HG03469 (cell line): ENCODE data around the gene CLEC10A.
"Not testable (repeated sequence)": the region's sequence is repeated elsewhere in the genome, so short reads cannot be mapped to it uniquely, and the experiment has no call there.

Experiments used
- ATAC-seq: cut with Tn5 transposase; IDR thresholded peaks from one replicate; pipeline ENCODE4 v1.9.1; 2021; ENCODE audit warnings: mild to moderate bottlenecking, moderate library complexity, moderate number of reproducible peaks; ENCODE audit not compliant: unreplicated experiment

Gene CLEC10A

GRCh38 chr17:7109461-7110322, 29.6 kb upstream of the CLEC10A start:
- ATAC-seq = no peak

- no peak for ATAC-seq
Measured at GRCh38 chr17:7108981-7109380, 28.9 kb upstream of the CLEC10A start.

GRCh38 chr17:7108560-7108925, 28.5 kb upstream of the CLEC10A start:
- no peak for ATAC-seq

GRCh38 chr17:7107795-7108559, 27.9 kb upstream of the CLEC10A start:
- ATAC-seq = no peak

- no peak for ATAC-seq
Measured at GRCh38 chr17:7107012-7107754, 27.1 kb upstream of the CLEC10A start.

- no peak for ATAC-seq
Measured at GRCh38 chr17:7102421-7102820, 22.4 kb upstream of the CLEC10A start.

GRCh38 chr17:7101531-7101930, 21.5 kb upstream of the CLEC10A start:
- ATAC-seq = no peak

- not testable (repeated sequence) for ATAC-seq
Measured at GRCh38 chr17:7100641-7101379, 20.8 kb upstream of the CLEC10A start.

- ATAC-seq = no peak
Measured at GRCh38 chr17:7098802-7099459, 18.9 kb upstream of the CLEC10A start.

GRCh38 chr17:7097940-7098339, 17.9 kb upstream of the CLEC10A start:
- no peak for ATAC-seq

- ATAC-seq = no peak
Measured at GRCh38 chr17:7095625-7096024, 15.6 kb upstream of the CLEC10A start.

- no peak for ATAC-seq
Measured at GRCh38 chr17:7094652-7095019, 14.6 kb upstream of the CLEC10A start.

- ATAC-seq = not testable (repeated sequence)
Measured at GRCh38 chr17:7091311-7092005, 11.4 kb upstream of the CLEC10A start.

- not testable (repeated sequence) for ATAC-seq
Measured at GRCh38 chr17:7089570-7089969, 9.5 kb upstream of the CLEC10A start.

- not testable (repeated sequence) for ATAC-seq
Measured at GRCh38 chr17:7088442-7088841, 8.4 kb upstream of the CLEC10A start.

- ATAC-seq = no peak
Measured at GRCh38 chr17:7084088-7084487, 4.0 kb upstream of the CLEC10A start.

- ATAC-seq = no peak
Measured at GRCh38 chr17:7083592-7083991, 3.5 kb upstream of the CLEC10A start.

- no peak for ATAC-seq
Measured at GRCh38 chr17:7081341-7082062, 1.5 kb upstream of the CLEC10A start.

GRCh38 chr17:7080456-7081041, 498 bp upstream of the CLEC10A start:
- ATAC-seq = no peak
